ENCODE data around the gene PREPL. TPM values are rescaled to one million over a fixed set of nuclear protein-coding genes. Genes with fewer than 3 reads are reported as not detected.

PREPL gene
- total RNA-seq = 133 TPM

DNA sequence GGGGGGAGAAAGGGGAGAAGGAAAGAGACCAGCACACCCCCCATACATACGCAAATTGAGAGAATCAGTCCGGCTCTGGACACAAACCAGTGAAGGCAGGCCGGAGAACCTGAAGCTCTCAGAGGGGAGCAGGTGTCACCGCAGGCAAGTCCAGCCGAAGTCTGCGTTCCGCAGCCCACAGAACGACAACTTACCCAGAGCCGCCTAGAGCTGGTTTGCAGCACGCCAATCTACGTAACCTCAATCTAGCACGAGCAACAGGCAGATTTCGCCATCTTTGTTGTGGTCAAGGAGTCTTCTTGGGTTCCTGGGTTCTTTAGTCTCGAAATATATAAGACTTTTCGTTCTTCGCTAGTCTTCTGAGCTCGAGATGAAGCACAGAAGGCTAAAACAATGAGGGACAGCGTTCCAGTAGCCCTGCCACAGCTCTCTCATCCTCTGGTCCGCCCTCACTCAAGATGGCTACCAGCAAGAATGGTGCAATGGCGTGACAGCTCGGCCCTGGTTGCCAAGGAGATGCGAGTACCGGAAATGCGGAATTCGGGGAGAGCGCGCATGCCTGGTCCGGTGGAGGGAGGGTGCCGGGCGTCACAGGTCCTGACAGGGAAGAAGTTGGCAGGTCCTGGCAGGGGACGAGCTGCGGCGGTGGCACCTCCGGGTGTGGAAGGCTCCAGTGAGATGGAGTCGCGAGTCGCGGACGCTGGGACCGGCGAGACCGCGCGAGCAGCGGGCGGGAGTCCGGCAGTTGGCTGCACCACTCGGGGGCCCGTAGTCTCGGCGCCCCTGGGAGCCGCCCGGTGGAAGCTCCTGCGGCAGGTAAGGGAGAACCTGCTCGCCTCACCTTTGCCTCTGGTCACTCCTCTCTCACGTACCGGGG, at the start of gene PREPL, which contains the start of gene CAMKMT:
Gene PREPL, minus strand, starts transcription at position 165 of the 877 bp plus-strand sequence. CDS start 15,152 bp downstream, outside the sequence.
Gene CAMKMT, plus strand, starts transcription at position 618 of the 877 bp plus-strand sequence.

Other genes starting within 250 kb of the PREPL start
- gene PPM1B, start 192.6 kb downstream of the PREPL start, total RNA-seq = 81.1 TPM
- 0.63 TPM for gene SLC3A1, start 86.0 kb downstream of the PREPL start, total RNA-seq
- gene CAMKMT, start 453 bp upstream of the PREPL start, total RNA-seq = 9.1 TPM

Data from parietal lobe (tissue), 1 donor.